ENCODE results near the gene NES. TPM values are rescaled to one million over a fixed set of nuclear protein-coding genes. Genes with fewer than 3 reads are reported as not detected.
"Not testable (repeated sequence)": the region's sequence is repeated elsewhere in the genome, so short reads cannot be mapped to it uniquely, and the experiment has no call there.

Gene NES
- polyA plus RNA-seq, 2 of the 4 experiments (the other 2 are of a cell fraction), result 0.57 to 2.1 TPM

DNA sequence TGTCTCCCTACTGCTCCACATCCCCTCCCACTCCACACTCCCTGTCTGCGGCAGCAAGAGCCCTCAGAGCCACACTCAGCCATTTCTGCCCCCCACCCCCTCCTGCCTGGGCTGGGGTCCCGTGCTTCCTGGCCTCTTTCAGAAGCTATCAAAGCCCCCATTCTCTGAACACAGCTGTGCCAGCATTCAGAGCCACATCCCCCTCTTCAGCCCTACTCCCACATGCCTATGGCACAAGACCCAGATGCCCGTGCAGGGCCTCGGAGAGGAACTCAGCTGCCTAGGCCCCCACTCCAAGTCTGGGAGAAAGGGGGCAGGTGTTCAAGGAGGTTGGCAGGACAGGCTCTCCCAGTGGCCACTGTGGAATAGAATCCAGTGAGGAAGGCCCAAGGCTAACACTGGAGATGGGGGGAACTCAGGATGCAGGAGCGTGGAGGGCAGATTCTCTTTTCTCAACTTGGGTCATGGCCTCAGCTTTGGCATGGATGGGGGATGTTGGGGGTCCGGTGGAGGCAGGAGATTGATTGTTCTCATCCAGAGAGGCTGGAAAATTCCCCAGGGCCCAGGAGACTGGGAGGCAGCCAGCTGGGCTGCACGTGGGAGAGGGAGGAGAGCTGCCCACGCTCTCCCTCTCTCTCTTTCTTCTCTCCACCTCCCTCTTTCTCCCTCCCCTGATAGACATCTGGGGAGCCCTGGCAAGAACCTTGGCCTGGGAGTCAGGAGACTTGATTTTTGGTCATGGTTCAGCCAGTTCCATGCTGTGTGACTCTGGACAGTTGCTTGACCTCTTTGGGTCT is 38.8 kb downstream of the NES start:
- H3K4me3 ChIP-seq, result no peak overlapping the region
- TF ChIP-seq, protein P1, sequence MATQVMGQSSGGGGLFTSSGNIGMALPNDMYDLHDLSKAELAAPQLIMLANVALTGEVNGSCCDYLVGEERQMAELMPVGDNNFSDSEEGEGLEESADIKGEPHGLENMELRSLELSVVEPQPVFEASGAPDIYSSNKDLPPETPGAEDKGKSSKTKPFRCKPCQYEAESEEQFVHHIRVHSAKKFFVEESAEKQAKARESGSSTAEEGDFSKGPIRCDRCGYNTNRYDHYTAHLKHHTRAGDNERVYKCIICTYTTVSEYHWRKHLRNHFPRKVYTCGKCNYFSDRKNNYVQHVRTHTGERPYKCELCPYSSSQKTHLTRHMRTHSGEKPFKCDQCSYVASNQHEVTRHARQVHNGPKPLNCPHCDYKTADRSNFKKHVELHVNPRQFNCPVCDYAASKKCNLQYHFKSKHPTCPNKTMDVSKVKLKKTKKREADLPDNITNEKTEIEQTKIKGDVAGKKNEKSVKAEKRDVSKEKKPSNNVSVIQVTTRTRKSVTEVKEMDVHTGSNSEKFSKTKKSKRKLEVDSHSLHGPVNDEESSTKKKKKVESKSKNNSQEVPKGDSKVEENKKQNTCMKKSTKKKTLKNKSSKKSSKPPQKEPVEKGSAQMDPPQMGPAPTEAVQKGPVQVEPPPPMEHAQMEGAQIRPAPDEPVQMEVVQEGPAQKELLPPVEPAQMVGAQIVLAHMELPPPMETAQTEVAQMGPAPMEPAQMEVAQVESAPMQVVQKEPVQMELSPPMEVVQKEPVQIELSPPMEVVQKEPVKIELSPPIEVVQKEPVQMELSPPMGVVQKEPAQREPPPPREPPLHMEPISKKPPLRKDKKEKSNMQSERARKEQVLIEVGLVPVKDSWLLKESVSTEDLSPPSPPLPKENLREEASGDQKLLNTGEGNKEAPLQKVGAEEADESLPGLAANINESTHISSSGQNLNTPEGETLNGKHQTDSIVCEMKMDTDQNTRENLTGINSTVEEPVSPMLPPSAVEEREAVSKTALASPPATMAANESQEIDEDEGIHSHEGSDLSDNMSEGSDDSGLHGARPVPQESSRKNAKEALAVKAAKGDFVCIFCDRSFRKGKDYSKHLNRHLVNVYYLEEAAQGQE (IDR thresholded peaks at IDR 0.05), result 0 out of 2 replicates have a peak, but pooled peaks have one; percentile 4
- TF ChIP-seq ZFP36 (IDR thresholded peaks at IDR 0.05; ENCODE audit: borderline replicate concordance, partially characterized antibody), result no peak
- no peak for TF ChIP-seq POLR2AphosphoS2 (conservative IDR thresholded peaks at IDR 0.05; ENCODE audit: low read length)
- no peaks in the 10 kb centered on the region for H3K4me1 ChIP-seq
- no peak for DNase-seq (ENCODE audit: low read depth in 1 of 2, low spot score in 1 of 2)
- H3K4me2 ChIP-seq, result no peak overlapping the region
- no peak for FAIRE-seq
- ChIA-PET POLR2A (interaction anchor here (1.1 kb wide), 1 partner anchor 23 kb away, joined by 3 read pairs; no protein-coding TSS in a partner anchor), CTCF (interaction anchor here (1.6 to 17.8 kb wide), 7 partner anchors 11 to 221 kb away, joined by 5 to 323 read pairs (median 8); partner anchors contain the start of genes HAPLN2 and NES)
- 74% methylated on average over 6 of the region's 8 CpGs for WGBS (ENCODE audit: missing lambda C conversion rate)
- H3K9me3 ChIP-seq, result no peaks in the 10 kb centered on the region
- H3K27ac ChIP-seq, result no peak overlapping the region
- ATAC-seq, result peak; percentile 31 to 32; a peak in 4 of 6 replicates

DNA sequence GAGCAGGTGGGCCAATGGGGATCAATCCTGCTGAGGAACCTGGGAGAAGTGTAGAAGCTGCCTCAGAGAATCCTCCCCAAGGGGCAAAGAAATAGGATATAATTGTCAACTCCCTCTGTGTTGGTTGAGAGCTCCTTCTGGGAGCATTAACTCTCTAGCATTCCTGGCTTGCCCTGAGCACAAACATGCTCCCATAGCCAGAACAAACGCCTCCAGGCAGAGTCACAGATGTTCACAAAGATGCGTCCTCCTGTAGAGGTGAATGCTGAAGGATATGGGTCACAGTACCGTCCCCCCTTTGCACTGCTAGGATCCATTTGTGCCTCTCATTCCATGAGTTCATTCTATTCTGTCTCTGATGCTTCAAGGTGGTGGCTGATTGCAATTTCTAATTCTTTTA is 44.9 kb downstream of the NES start:
- WGBS (ENCODE audit: missing lambda C conversion rate), result 57% methylated on average over 3 of the region's 3 CpGs
- TF ChIP-seq SREBF2 (IDR thresholded peaks at IDR 0.05), result no peak
- ATAC-seq (no peak), DNase-seq (ENCODE audit: low read depth in 1 of 2, low spot score in 1 of 2) (no peak), FAIRE-seq (no peak)
- H3K9me3 ChIP-seq, result no peaks in the 10 kb centered on the region
- ChIA-PET POLR2A (no interaction called here), CTCF (interaction anchor here (0.8 to 25.7 kb wide), 4 partner anchors 13 to 48 kb away, joined by 3 to 495 read pairs (median 338); partner anchors contain the start of genes BCAN and NES)
- no peak overlapping the region for H3K27ac ChIP-seq
- no peak overlapping the region for H3K4me2 ChIP-seq
- no peaks in the 10 kb centered on the region for H3K4me1 ChIP-seq
- H3K4me3 ChIP-seq, result no peak overlapping the region

- CTCF ChIA-PET, result interaction anchor here (0.7 to 25.7 kb wide), 11 partner anchors 11 to 297 kb away, joined by 3 to 495 read pairs (median 6); partner anchors contain the start of genes BCAN, CRABP2 and NES
- H3K9me3 ChIP-seq; POLR2A ChIA-PET; H3K4me3 ChIP-seq; H3K4me2 ChIP-seq; FAIRE-seq; H3K27ac ChIP-seq; H3K4me1 ChIP-seq; ATAC-seq; DNase-seq (ENCODE audit: low read depth in 1 of 2, low spot score in 1 of 2): not testable (repeated sequence)
- WGBS (ENCODE audit: missing lambda C conversion rate), result 74% methylated on average over 9 of the region's 9 CpGs
Measured at GRCh38 chr1:156631152-156631551, 46.1 kb downstream of the NES start.

DNA sequence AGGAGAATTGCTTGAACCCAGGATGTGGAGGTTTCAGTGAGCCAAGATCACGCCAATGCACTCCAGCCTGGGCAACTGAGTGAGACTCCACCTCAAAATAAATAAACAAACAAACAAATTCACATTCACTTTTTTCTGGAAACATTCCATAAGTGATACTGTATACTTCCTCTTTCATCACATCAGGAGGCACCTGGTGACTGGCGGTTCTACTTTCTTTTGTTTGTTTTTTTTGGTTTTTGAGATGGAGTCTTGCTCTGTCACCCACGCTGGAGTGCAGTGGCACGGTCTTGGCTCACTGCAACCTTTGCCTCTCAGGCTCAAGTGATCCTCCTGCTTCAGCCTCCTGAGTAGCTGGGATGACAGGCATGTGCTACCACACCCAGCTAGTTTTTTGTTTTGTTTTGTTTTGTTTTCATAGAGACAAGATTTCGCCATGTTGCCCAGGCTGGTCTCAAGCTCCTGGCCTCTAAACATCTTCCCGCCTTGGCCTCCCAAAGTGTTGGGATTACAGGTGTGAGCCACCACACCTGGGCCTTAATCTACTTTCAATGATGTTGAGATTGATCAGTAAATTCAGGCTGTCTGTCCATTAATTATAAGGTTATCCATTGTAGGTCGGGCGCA is 47.3 kb downstream of the NES start:
- Histone ChIP-seq H3K9me3 (no peaks in the 10 kb centered on the region), H3K4me2 (no peak overlapping the region), H3K27ac (no peak overlapping the region), H3K4me3 (no peak overlapping the region), H3K4me1 (peaks cover 8% of the 10 kb centered on the region)
- DNase-seq (ENCODE audit: low read depth in 1 of 2, low spot score in 1 of 2) (no peak), FAIRE-seq (no peak), ATAC-seq (no peak)
- CTCF ChIA-PET, result interaction anchor here (1.2 to 25.7 kb wide), 8 partner anchors 10 to 96 kb away, joined by 4 to 495 read pairs (median 50); partner anchors contain the start of genes BCAN, CRABP2 and NES
- POLR2A ChIA-PET, result no interaction called here
- 77% methylated on average over 8 of the region's 8 CpGs for WGBS (ENCODE audit: missing lambda C conversion rate)
- no peak for TF ChIP-seq MYC (IDR thresholded peaks at IDR 0.05; ENCODE audit: borderline replicate concordance, low read length)
- TF ChIP-seq, protein P2, sequence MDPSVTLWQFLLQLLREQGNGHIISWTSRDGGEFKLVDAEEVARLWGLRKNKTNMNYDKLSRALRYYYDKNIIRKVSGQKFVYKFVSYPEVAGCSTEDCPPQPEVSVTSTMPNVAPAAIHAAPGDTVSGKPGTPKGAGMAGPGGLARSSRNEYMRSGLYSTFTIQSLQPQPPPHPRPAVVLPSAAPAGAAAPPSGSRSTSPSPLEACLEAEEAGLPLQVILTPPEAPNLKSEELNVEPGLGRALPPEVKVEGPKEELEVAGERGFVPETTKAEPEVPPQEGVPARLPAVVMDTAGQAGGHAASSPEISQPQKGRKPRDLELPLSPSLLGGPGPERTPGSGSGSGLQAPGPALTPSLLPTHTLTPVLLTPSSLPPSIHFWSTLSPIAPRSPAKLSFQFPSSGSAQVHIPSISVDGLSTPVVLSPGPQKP (IDR thresholded peaks at IDR 0.05; ENCODE audit: low read depth, low read length), result no peak
- TF ChIP-seq ZC3H11A (IDR thresholded peaks at IDR 0.05), result no peak
- no peak for TF ChIP-seq USF2 (IDR thresholded peaks at IDR 0.05)
- TF ChIP-seq HOXA7 (CRISPR knock-in tag; IDR thresholded peaks at IDR 0.05), result no peak
- TF ChIP-seq RNF2 (IDR thresholded peaks at IDR 0.05; ENCODE audit: borderline replicate concordance, low read depth), result no peak
- no peak for TF ChIP-seq ATOH8 (CRISPR knock-in tag; IDR thresholded peaks at IDR 0.05; ENCODE audit: low read depth)
- no peak for TF ChIP-seq ZSCAN20 (CRISPR knock-in tag; IDR thresholded peaks at IDR 0.05)
- TF ChIP-seq HOXB13 (CRISPR knock-in tag; IDR thresholded peaks at IDR 0.05; ENCODE audit: low read depth), result no peak
- TF ChIP-seq, protein P3, sequence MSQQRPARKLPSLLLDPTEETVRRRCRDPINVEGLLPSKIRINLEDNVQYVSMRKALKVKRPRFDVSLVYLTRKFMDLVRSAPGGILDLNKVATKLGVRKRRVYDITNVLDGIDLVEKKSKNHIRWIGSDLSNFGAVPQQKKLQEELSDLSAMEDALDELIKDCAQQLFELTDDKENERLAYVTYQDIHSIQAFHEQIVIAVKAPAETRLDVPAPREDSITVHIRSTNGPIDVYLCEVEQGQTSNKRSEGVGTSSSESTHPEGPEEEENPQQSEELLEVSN (IDR thresholded peaks at IDR 0.05; ENCODE audit: borderline replicate concordance, low read depth), result no peak
- no peak for TF ChIP-seq RCOR1 (IDR thresholded peaks at IDR 0.05; ENCODE audit: low read depth, low read length)
- TF ChIP-seq RFX5 (IDR thresholded peaks at IDR 0.05), result no peak
- TF ChIP-seq TFCP2L1 (CRISPR knock-in tag; IDR thresholded peaks at IDR 0.05), result no peak
- no peak for TF ChIP-seq EHF (CRISPR knock-in tag; IDR thresholded peaks at IDR 0.05)
- no peak for TF ChIP-seq JUNB (IDR thresholded peaks at IDR 0.05)
- TF ChIP-seq GATA3 (IDR thresholded peaks at IDR 0.05; ENCODE audit: borderline replicate concordance), result no peak

Data from A549 (cell line).